Mesenchymal stem cell (in vitro differentiated cells and primary cell): Measurements from ENCODE around the gene BEAN1.
"Not testable (repeated sequence)": the region's sequence is repeated elsewhere in the genome, so short reads cannot be mapped to it uniquely, and the experiment has no call there.

Experiments used
- DNase-seq: peaks from one replicate; pipeline ENCODE4 v3.0.0-alpha.2; 2013
- H2AFZ ChIP-seq: one replicate; pipeline ENCODE4 v1.6.1; 2013; ENCODE audit warnings: low read depth, mild to moderate bottlenecking, control low read depth, inconsistent platforms, low read length, moderate library complexity
- H2AK5ac ChIP-seq: 2 replicates; pipeline ENCODE4 v1.6.1; 2013; ENCODE audit warnings: low read length, moderate library complexity, mild to moderate bottlenecking, inconsistent platforms; ENCODE audit not compliant: severe bottlenecking
- H2BK120ac ChIP-seq: one replicate; pipeline ENCODE4 v1.6.1; 2013; ENCODE audit warnings: low read depth, mild to moderate bottlenecking, inconsistent platforms, low read length, moderate library complexity
- H2BK12ac ChIP-seq, 2 experiments: one replicate each; pipeline ENCODE4 v1.6.1; 2013; ENCODE audit warnings: inconsistent platforms in 2 of 2, low read length in 2 of 2, mild to moderate bottlenecking in 2 of 2, moderate library complexity in 2 of 2, control low read depth in 1 of 2
- H2BK15ac ChIP-seq: one replicate; pipeline ENCODE4 v1.6.1; 2013; ENCODE audit warnings: mild to moderate bottlenecking, low read depth, inconsistent platforms; ENCODE audit not compliant: poor library complexity, severe bottlenecking
- H2BK5ac ChIP-seq: 2 replicates; pipeline ENCODE4 v1.6.1; 2013; ENCODE audit warnings: low read depth, mild to moderate bottlenecking, low read length, control low read depth, inconsistent platforms; ENCODE audit not compliant: poor library complexity, severe bottlenecking
- H3K14ac ChIP-seq, 2 experiments: one replicate each; pipeline ENCODE4 v1.6.1; 2013; ENCODE audit warnings: inconsistent platforms in 2 of 2, low read length in 2 of 2, control low read depth in 1 of 2, mild to moderate bottlenecking in 1 of 2, moderate library complexity in 1 of 2
- H3K18ac ChIP-seq, 2 experiments: one replicate each; pipeline ENCODE4 v1.6.1; 2013; ENCODE audit warnings: inconsistent platforms in 2 of 2, low read length in 2 of 2, control low read depth in 1 of 2, low read depth in 1 of 2, mild to moderate bottlenecking in 1 of 2
- H3K23ac ChIP-seq, 2 experiments: one replicate each; pipeline ENCODE4 v1.6.1; 2013; ENCODE audit warnings: inconsistent platforms in 2 of 2, low read length in 2 of 2, mild to moderate bottlenecking in 2 of 2, moderate library complexity in 2 of 2, control low read depth in 1 of 2
- H3K27ac ChIP-seq: 2 replicates; pipeline ENCODE4 v1.5.1; 2013; ENCODE audit warnings: mild to moderate bottlenecking, moderate library complexity, low read length, control low read depth, inconsistent platforms; ENCODE audit not compliant: poor library complexity, severe bottlenecking
- H3K27me3 ChIP-seq, 2 experiments: 2 replicates each; pipeline versions ENCODE4 v1.6.1 to v1.7.0; 2013; ENCODE audit warnings: low read length in 2 of 2, mild to moderate bottlenecking in 2 of 2, moderate library complexity in 2 of 2, control low read depth in 1 of 2, inconsistent platforms in 1 of 2; ENCODE audit not compliant: control insufficient read depth in 1 of 2, insufficient read depth in 1 of 2
- H3K36me3 ChIP-seq, 2 experiments: 2 replicates each; pipeline versions ENCODE4 v1.6.1 to v1.7.0; 2013; ENCODE audit warnings: low read length in 2 of 2, control low read depth in 1 of 2, inconsistent platforms in 1 of 2, low read depth in 1 of 2, mild to moderate bottlenecking in 1 of 2; ENCODE audit not compliant: insufficient read depth in 2 of 2, control insufficient read depth in 1 of 2
- H3K4ac ChIP-seq, 2 experiments: one replicate each; pipeline ENCODE4 v1.6.1; 2013; ENCODE audit warnings: inconsistent platforms in 2 of 2, low read length in 2 of 2, mild to moderate bottlenecking in 2 of 2, moderate library complexity in 2 of 2, control low read depth in 1 of 2, low read depth in 1 of 2
- H3K4me1 ChIP-seq: 2 replicates; pipeline ENCODE4 v1.6.1; 2013; ENCODE audit warnings: low read depth, low read length, control low read depth; ENCODE audit not compliant: control insufficient read depth, insufficient read depth
- H3K4me2 ChIP-seq: 2 replicates; pipeline ENCODE4 v1.6.1; 2013; ENCODE audit warnings: low read length, mild to moderate bottlenecking, inconsistent platforms; ENCODE audit not compliant: poor library complexity, severe bottlenecking
- H3K4me3 ChIP-seq, 2 experiments: 2 replicates each; pipeline versions ENCODE4 v1.5.1 to v1.7.0; 2013; ENCODE audit warnings: low read length in 2 of 2, mild to moderate bottlenecking in 2 of 2, control low read depth in 1 of 2, low read depth in 1 of 2; ENCODE audit not compliant: insufficient read depth in 1 of 2
- H3K79me1 ChIP-seq: replicated peaks from 2 replicates; pipeline ENCODE4 v1.6.1; 2013; ENCODE audit warnings: mild to moderate bottlenecking, control low read depth, low read length, inconsistent platforms; ENCODE audit not compliant: poor library complexity, severe bottlenecking
- H3K9ac ChIP-seq: 2 replicates; pipeline ENCODE4 v1.7.0; 2013; ENCODE audit warnings: mild to moderate bottlenecking, low read length, moderate library complexity
- H3K9me3 ChIP-seq: 2 replicates; pipeline ENCODE4 v1.7.0; 2013; ENCODE audit warnings: mild to moderate bottlenecking, low read length; ENCODE audit not compliant: control insufficient read depth
- H4K8ac ChIP-seq: one replicate; pipeline ENCODE4 v1.6.1; 2013; ENCODE audit warnings: inconsistent platforms, mild to moderate bottlenecking, low read length, moderate library complexity
- H4K91ac ChIP-seq: one replicate; pipeline ENCODE4 v1.6.1; 2013; ENCODE audit warnings: mild to moderate bottlenecking, low read length, inconsistent platforms
- WGBS: methylation state at CpG from one replicate; pipeline ENCODE4 v1.1.7; 2013; ENCODE audit warnings: mixed read lengths; 5-methylcytosine and 5-hydroxymethylcytosine counted together

Gene BEAN1

GRCh38 chr16:66459878-66460277 lies 32.8 kb downstream of the BEAN1 start:
- Histone ChIP-seq H3K4me1 (peaks cover 4% of the 10 kb centered on the region), H2AFZ (no peak overlapping the region), H3K4ac (no peak overlapping the region), H2AK5ac (no peak overlapping the region), H2BK5ac (no peak overlapping the region), H3K79me1 (no peaks in the 10 kb centered on the region), H3K36me3 (peaks cover 0 to 7% of the 10 kb centered on the region in 2 experiments), H3K18ac (no peak overlapping the region), H2BK120ac (no peak overlapping the region), H3K4me2 (no peak overlapping the region), H3K9me3 (no peaks in the 10 kb centered on the region), H3K27ac (no peak overlapping the region), H3K23ac (no peak overlapping the region), H3K4me3 (no peak overlapping the region), H3K9ac (no peak overlapping the region), H2BK12ac (no peak overlapping the region), H3K27me3 (peaks cover 22 to 29% of the 10 kb centered on the region in 2 experiments), H3K14ac (no peak overlapping the region), H4K91ac (no peak overlapping the region), H2BK15ac (no peak overlapping the region), H4K8ac (no peak overlapping the region)
- no peak for DNase-seq
- 60% methylated on average over 3 of the region's 5 CpGs for WGBS

DNA sequence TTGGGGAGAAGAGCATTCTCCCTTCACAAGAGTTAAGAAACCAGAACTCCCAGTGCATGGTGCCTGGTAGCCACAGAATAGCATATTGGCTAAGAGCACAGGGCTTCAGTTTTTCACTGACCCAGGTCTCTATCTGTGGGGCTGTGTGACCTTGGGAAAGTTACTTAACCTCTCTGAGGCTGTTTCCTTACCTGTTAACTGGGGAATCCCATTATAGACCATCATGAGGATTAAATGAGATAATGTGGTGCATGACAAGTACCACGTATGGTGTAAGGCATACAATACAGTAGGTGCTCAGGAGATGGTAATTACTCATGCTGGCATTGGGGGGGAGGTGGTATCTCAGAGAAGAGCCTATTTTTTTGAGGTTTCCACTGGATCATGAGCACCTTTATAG lies 33.6 kb downstream of the BEAN1 start:
- 91% methylated on average over 1 of the region's 1 CpG for WGBS
- H2BK12ac ChIP-seq = no peak overlapping the region
- peaks cover 22 to 29% of the 10 kb centered on the region in 2 experiments for H3K27me3 ChIP-seq
- no peak overlapping the region for H2AK5ac ChIP-seq
- no peak overlapping the region for H2BK5ac ChIP-seq
- no peak overlapping the region for H3K4me3 ChIP-seq
- H4K91ac ChIP-seq = no peak overlapping the region
- H3K79me1 ChIP-seq = no peaks in the 10 kb centered on the region
- DNase-seq = no peak
- no peak overlapping the region for H4K8ac ChIP-seq
- H3K18ac ChIP-seq = no peak overlapping the region
- no peak overlapping the region for H3K27ac ChIP-seq
- H3K36me3 ChIP-seq = peaks cover 0 to 7% of the 10 kb centered on the region in 2 experiments
- no peak overlapping the region for H3K23ac ChIP-seq
- H3K9me3 ChIP-seq = no peaks in the 10 kb centered on the region
- no peak overlapping the region for H2AFZ ChIP-seq
- H3K14ac ChIP-seq = no peak overlapping the region
- no peak overlapping the region for H2BK15ac ChIP-seq
- no peak overlapping the region for H3K4me2 ChIP-seq
- H2BK120ac ChIP-seq = no peak overlapping the region
- H3K9ac ChIP-seq = no peak overlapping the region
- no peak overlapping the region for H3K4ac ChIP-seq
- peaks cover 4% of the 10 kb centered on the region for H3K4me1 ChIP-seq

GRCh38 chr16:66462912-66463311 lies 35.8 kb downstream of the BEAN1 start:
- Histone ChIP-seq H2BK120ac (no peak overlapping the region), H2AK5ac (no peak overlapping the region), H3K23ac (no peak overlapping the region), H3K27me3 (peaks cover 22 to 27% of the 10 kb centered on the region in 2 experiments), H3K4ac (no peak overlapping the region), H3K4me1 (peaks cover 2% of the 10 kb centered on the region), H3K36me3 (peaks cover 0 to 13% of the 10 kb centered on the region in 2 experiments), H2BK15ac (no peak overlapping the region), H2BK5ac (no peak overlapping the region), H3K27ac (no peak overlapping the region), H2AFZ (no peak overlapping the region), H3K18ac (no peak overlapping the region), H3K4me2 (no peak overlapping the region), H4K8ac (no peak overlapping the region), H3K79me1 (no peaks in the 10 kb centered on the region), H3K9ac (no peak overlapping the region), H4K91ac (no peak overlapping the region), H3K14ac (no peak overlapping the region), H2BK12ac (no peak overlapping the region), H3K9me3 (peaks cover 5% of the 10 kb centered on the region), H3K4me3 (no peak overlapping the region)
- WGBS = no CpG with 5 or more reads among the region's 1 CpG
- no peak for DNase-seq

DNA sequence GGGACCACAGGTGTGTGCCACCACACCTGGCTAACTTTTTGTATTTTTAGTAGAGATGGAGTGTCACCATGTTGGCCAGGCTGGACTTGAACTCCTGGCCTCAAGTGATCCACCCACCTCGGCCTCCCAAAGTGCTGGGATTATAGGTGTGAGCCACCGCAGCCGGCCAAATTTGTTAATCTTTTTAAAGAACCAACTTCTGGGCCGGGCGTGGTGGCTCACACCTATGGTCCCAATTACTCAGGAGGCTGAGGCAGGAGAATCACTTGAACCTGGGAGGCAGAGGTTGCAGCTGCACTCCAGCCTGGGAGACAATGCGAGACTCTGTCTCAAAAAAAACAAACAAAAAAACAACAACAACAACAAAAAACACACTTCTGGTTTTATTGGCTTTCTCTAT lies 38.9 kb downstream of the BEAN1 start:
- not testable (repeated sequence) for H2AK5ac ChIP-seq, H2BK5ac ChIP-seq, H4K91ac ChIP-seq, H2BK120ac ChIP-seq, H2BK15ac ChIP-seq, H4K8ac ChIP-seq, H3K27ac ChIP-seq, H3K9ac ChIP-seq, H3K18ac ChIP-seq, H3K9me3 ChIP-seq, H3K4me1 ChIP-seq, DNase-seq, H3K4me3 ChIP-seq, H2AFZ ChIP-seq, H3K4ac ChIP-seq, H3K4me2 ChIP-seq, H3K14ac ChIP-seq, H3K79me1 ChIP-seq, H3K23ac ChIP-seq, H2BK12ac ChIP-seq
- peaks cover 0 to 20% of the 10 kb centered on the region in 2 experiments for H3K36me3 ChIP-seq
- peaks cover 10% of the 10 kb centered on the region in 2 experiments for H3K27me3 ChIP-seq
- WGBS = 90% methylated on average over 6 of the region's 6 CpGs
